GM12864 (cell line): ENCODE data around the gene BRWD1.

Experiments
- DNase-seq: peaks from one replicate; pipeline ENCODE4 v3.0.0-alpha.2; 2011; ENCODE audit warnings: low read depth
- H3K4me3 ChIP-seq: 2 replicates; pipeline ENCODE4 v1.5.1; 2011; ENCODE audit warnings: mild to moderate bottlenecking, low read depth, low read length, control low read depth
- TF ChIP-seq, protein P1 (sequence below): IDR thresholded peaks from 2 replicates; pipeline ENCODE4 v1.5.1; 2011; ENCODE audit warnings: low read depth, mild to moderate bottlenecking, moderate library complexity, low read length, control low read depth, inconsistent platforms; ENCODE audit errors: missing control alignments

The BRWD1 gene

DNA sequence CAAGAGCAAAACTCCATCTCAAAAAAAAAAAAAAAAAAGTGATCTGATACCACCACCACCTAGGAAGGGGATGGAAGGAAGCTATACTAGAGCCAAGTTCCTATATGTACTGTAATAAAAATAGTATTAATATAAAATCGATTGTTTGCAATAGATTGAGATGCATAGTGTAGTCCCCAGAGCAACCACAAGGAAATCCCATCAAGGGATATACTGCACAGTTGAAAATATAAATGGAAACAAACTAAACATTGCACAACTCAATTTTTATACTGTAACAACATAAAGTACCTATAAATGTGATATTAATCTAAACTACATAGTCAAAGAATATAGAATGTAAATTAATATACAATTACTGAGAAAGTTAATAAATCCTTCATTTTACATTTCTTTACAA lies 109.3 kb downstream of the BRWD1 start:
- TF ChIP-seq, protein P1, sequence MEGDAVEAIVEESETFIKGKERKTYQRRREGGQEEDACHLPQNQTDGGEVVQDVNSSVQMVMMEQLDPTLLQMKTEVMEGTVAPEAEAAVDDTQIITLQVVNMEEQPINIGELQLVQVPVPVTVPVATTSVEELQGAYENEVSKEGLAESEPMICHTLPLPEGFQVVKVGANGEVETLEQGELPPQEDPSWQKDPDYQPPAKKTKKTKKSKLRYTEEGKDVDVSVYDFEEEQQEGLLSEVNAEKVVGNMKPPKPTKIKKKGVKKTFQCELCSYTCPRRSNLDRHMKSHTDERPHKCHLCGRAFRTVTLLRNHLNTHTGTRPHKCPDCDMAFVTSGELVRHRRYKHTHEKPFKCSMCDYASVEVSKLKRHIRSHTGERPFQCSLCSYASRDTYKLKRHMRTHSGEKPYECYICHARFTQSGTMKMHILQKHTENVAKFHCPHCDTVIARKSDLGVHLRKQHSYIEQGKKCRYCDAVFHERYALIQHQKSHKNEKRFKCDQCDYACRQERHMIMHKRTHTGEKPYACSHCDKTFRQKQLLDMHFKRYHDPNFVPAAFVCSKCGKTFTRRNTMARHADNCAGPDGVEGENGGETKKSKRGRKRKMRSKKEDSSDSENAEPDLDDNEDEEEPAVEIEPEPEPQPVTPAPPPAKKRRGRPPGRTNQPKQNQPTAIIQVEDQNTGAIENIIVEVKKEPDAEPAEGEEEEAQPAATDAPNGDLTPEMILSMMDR, result no peak
- H3K4me3 ChIP-seq, result no peak overlapping the region
- DNase-seq, result no peak

DNA sequence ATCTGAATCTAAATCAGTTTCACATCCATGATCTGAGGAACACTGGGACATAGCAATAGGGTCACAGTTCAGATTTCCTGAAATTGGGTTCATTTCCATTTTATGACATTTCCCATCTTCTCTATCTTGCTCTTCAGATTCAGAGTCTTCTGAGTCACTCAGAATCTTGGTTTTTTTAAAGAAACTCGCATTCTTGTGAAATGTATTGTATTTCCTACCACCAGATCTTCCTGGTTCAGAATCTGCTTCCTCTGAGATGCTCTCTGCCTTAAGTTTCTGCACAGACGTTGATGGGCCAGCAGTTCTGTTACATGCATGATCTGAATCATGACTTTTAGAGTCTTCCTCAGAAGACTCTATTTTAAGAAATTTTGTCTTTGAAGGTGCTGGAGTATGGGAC lies 114.6 kb downstream of the BRWD1 start:
- TF ChIP-seq, protein P1, result no peak
- no peak for DNase-seq

DNA sequence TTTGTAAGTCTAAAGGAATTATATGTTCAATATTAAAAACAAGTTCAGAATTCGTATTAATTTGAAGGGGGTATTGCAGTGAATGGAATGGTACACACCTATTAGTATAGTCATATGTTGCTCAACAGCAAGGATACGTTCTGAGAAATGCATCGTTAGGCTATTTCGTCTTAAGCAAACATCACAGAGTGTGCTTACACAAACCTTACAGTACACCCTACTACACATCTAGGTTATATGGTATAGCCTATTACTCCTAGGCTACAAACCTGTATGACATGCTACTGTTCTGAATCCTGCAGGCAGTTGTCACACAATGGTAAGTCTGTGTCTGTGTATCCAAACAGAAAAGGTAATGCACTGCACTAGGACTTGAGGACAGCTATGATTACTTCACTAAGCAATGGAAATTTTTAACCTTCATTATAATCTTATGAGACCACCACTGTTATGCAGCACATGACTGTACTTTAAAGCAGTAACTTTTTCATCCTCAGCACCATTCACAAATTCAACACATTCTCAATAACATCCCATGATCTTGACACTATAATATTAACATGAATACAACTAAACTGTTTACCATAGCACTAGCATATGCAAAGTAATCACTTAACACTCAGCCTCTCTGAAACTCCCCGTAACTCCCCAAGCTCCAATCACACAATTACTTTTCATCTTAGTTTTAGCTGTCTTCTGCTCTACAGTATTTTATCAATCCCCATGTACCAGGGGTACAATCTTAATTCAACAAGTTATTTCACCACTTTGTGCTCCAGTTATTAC lies 115.8 kb downstream of the BRWD1 start:
- H3K4me3 ChIP-seq, result no peak overlapping the region
- no peak for DNase-seq
- TF ChIP-seq, protein P1, result no peak

More for the DNA sequence above, 114.6 kb downstream of the BRWD1 start:
- no peak overlapping the region for H3K4me3 ChIP-seq

DNA sequence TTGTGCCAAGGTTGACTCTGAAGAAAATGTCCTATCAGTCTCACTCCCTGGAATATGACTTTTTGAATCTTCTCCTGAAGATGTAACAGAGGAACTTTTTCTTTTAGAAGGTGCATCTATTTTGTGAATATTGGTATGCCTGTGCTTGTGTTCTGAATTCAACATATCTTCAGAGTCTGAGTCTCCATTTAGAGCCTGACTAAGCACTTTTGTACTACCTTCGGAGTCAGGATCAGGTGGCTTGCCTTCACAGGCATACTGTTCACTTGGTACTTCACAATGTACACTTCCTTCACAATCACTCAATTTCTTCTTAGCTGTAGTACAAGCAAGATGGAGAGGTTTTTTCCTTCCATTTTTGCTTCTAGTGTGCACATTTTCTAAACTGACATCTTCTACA lies 116.6 kb downstream of the BRWD1 start:
- DNase-seq, result no peak
- H3K4me3 ChIP-seq, result no peak overlapping the region
- TF ChIP-seq, protein P1, result no peak

DNA sequence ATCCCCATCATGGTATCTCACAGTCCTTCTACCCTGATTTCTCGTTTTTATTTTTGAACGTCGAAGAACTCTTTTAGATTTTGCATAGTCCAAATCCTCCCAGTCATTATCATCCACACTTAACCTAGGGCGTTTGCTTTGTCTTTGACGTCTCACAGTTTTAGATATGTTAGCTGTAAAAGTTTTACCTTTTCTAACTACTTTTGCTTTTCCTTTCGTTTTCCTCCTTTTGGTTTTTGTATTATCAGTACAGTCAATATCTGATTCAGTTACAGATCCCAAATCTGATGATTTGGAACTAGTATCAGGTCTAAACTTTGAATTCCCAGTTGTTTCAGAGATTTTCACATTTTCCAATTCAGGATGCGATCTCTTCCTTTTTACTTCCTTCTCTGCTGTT lies 117.1 kb downstream of the BRWD1 start:
- DNase-seq, result no peak
- H3K4me3 ChIP-seq, result no peak overlapping the region
- TF ChIP-seq, protein P1, result no peak

DNA sequence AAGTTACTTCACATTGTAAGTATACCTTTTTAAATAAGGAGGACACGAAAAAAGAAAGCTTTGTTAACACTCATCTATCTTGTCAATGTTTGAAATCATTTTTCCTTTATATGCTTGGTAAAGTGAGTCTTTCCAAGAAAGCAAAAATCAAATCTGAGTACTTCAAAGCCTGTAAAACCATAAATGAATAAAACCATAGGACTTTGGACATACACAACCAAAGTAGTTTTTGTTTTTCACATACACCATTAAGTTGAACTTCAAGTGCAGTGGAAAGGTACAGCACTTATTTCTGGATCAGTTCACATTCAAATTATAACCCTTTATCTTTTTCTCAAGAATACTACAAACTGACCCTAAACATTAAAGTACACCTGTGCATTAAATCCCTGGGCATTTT lies 120.1 kb downstream of the BRWD1 start:
- no peak overlapping the region for H3K4me3 ChIP-seq
- TF ChIP-seq, protein P1, result no peak
- no peak for DNase-seq
